RPMI7951 (cell line): Measurements from ENCODE around the gene FXN. TPM values are rescaled to one million over a fixed set of nuclear protein-coding genes. Genes with fewer than 3 reads are reported as not detected.
A peak's percentile ranks its signal among the peaks of the same experiment; 100 is the strongest.
"Not testable (repeated sequence)": the region's sequence is repeated elsewhere in the genome, so short reads cannot be mapped to it uniquely, and the experiment has no call there.

Experiments used
- DNase-seq: peaks from one replicate; pipeline ENCODE4 v3.0.0-alpha.2; 2012; ENCODE audit warnings: low read depth
- total RNA-seq: library from RNA; depleted of rRNA; stranded (reverse); fragments of >200 nt; shearing (Covaris generic); gene quantifications from 2 replicates; pipeline ENCODE4 v1.2.3, GENCODE V29; 2014

Gene FXN
- total RNA-seq, 1 experiment from 2014 or later: 3.0 TPM

DNA sequence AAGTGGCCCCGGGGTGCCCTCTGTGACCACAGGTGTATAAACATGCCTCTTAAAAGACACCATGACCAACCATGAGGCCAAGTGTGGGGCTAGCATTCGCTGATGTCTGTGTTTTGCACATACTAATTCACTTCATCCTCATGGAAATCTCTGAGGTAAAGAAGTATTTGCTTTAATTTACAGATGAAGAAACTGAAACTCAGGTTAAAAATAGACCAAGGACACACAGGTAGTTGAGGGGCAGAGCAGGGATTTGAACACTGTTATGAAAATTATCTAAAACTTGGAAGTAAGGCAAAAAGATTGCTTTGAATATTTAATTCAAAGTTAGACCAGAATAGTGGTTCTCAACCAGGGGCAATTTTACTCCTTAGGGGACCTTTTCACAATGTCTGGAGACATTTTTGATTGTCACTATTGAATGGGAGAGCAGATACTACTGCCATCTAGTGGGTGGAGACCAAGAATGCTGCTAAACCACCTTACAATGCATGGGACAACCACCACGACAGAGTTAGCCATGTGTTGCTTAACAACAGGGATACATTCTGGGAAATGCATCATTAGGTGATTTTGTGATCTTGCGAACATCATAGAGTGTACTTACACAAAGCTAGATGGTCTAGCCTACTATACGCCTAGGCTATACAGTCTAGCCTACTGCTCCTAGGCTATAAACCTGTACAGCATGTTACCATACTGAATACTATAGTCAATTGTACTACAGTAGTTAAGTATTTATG lies 8.0 kb upstream of the FXN start:
- DNase-seq: peak; percentile 34

DNA sequence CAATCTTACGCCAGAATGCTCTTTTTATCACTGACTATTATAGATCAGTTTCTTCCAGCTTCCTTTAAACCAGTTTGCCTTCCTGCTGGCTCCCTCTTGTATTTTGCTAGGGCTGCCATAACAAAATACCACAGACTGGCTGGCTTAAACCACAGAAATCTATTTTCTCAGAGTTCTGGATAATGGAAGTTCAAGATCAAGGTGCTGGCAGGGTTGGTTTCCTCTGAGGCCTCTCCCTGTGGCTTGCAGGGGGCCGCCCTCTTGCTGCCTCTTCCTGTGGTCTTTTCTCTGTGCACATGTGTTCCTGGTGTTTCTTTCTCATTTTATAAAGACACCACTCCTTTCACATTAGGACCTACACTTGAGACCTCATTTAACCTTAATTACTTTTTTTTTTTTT lies 6.8 kb upstream of the FXN start:
- DNase-seq: no peak

DNA sequence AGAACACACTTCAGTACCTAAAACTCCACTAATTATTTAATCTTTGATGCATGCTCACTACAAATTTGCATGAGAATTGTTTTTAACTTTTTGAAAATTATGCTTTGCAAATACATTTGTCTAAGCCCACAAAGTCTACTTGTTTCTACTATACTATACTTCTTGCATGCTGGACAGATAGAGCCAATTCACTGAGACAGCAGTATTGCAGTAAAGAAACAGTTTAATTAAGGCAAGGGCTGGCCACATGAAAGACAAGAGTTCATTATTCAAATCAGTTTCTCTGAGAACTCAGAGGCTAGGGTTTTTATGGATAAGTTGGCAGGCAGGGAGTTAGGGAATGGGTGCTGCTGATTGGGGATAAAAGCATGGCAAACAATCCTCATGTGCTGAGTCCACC lies 6.0 kb upstream of the FXN start:
- DNase-seq: no peak

DNA sequence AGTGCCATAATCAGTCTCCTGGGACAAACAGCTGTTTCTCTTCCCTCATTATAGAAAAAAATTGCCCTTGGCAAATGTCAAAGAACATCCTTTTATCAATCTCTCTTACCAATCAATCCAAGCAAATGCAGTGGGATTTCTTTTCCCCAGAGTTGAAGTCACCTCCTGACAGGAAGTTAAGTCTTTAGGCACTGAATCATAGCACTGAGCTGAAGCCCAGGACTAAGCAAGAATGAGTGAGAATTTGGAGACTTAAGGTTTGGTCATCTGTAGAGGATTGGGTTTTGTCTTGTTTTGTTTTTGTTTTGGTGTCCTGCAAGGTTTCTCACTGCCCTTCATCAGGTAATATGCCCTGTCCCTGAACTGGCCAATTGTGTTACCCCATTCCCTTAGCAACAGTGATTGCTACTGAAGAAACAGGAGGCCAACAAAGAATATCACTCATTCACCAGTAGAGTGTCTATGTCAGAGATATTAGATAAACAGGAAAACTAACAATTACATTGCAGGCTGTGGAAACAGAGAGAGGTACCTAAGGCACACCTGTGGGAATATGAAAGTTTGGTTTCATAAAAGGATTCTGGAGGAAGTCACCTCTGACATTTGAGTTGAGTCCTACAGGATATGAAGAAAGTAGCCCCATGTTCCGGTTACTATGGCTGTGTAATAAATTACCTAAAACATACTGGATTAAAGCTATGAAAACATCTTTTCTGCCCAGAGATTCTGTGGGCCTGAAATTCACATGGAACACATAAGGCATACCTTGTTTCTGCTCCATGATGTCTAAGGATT lies 4.5 kb upstream of the FXN start:
- DNase-seq: no peak

DNA sequence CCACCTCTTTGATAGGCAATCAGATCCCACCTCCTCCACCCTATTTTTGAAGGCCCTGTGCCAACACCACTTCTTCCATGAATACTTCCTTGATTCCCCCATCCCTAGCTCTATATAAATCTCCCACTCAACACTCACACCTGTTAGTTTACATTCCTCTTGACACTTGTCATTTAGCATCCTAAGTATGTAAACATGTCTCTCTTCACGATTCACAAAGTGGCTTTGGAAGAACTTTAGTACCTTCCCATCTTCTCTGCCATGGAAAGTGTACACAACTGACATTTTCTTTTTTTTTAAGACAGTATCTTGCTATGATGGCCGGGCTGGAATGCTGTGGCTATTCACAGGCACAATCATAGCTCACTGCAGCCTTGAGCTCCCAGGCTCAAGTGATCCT lies 1.5 kb upstream of the FXN start:
- no peak for DNase-seq

DNA sequence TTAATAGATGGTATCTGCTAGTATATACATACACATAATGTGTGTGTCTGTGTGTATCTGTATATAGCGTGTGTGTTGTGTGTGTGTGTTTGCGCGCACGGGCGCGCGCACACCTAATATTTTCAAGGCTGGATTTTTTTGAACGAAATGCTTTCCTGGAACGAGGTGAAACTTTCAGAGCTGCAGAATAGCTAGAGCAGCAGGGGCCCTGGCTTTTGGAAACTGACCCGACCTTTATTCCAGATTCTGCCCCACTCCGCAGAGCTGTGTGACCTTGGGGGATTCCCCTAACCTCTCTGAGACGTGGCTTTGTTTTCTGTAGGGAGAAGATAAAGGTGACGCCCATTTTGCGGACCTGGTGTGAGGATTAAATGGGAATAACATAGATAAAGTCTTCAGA lies 757 bp downstream of the FXN start:
- no peak for DNase-seq

DNA sequence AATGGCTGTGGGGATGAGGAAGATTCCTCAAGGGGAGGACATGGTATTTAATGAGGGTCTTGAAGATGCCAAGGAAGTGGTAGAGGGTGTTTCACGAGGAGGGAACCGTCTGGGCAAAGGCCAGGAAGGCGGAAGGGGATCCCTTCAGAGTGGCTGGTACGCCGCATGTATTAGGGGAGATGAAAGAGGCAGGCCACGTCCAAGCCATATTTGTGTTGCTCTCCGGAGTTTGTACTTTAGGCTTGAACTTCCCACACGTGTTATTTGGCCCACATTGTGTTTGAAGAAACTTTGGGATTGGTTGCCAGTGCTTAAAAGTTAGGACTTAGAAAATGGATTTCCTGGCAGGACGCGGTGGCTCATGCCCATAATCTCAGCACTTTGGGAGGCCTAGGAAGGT lies 1.2 kb downstream of the FXN start:
- DNase-seq: no peak

DNA sequence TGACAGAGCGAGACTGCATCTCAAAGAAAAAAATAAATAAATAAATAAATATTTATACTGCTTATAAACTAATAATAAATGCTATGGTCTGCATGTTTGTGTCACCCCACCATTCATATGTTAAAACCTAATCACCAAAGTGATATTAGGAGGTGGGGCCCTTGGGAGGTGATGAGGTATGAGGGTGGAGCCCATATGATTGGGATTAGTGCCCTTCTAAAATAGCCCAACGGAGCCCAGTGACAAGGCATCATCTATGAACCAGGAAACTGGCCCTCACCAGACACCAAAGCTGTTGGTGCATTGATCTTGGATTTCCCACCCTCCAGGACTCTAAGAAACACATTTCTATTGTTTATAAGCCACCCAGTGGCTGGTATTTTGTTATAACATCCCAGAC lies 5.1 kb downstream of the FXN start:
- no peak for DNase-seq

DNA sequence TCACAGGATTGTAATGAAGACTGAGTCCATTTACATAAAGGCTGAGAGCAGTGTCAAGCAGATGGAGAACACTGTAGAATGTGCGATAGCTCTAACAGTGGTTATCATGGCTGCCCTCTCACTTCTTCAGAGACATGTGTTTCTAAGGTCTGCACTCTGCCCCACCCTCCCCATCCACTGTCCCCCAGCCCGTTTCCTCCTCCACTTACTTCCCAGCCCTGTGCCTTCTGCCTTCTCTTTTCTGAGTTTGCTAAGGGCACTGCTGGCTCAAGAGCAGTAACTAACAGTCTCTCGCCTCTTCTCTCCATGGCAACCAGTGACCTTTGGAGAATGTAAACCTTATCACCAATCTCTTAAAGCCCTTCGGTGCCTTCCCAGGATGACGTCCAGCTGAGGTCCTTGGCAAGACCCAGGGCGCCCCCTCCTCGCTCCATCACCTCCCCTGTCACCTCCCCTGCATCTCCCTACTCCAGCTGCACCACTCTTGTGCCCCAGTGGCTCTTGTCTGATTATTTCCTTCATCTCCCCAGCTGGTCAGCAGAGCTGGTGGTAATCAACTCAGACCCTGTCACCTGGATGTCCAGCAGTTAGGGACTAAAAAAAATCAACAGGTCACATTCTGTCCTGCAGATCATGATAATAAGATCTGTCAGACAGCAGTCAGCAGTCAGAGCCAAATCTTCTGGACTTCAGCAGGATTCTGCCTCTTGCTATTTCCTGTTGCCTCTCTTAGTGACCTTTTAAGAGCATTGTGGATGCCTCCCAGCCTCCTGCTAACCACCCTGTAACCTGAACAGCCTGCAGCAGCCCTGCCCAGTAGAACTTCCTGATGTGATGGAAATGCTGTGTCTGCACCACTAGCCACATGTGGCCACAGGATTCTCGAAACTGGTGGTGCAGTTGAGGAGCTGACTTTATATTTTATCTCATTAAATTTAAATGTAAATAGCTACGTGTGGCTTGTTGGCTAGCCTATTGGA lies 9.0 kb downstream of the FXN start:
- DNase-seq: peak; percentile 45

DNA sequence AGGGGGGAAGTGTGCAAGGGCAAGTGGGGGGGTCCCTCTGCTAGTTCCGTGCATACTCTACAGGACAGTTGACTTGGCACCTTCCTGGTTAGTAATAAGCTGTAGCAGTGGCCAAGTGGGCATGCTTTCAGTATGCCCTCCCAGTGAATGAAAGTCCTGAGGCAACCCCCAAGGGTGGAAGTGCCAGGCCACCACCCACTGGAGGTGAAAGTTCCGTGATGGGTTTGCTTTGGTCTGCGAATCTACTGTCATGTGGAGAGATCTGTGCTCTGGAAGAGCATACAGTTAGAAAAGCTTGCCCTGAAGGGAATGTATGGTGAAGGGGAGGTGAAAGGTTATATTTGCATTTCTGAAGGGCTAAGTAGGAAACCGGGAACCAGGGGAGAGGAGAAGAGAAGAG lies 10.3 kb downstream of the FXN start:
- DNase-seq: no peak

DNA sequence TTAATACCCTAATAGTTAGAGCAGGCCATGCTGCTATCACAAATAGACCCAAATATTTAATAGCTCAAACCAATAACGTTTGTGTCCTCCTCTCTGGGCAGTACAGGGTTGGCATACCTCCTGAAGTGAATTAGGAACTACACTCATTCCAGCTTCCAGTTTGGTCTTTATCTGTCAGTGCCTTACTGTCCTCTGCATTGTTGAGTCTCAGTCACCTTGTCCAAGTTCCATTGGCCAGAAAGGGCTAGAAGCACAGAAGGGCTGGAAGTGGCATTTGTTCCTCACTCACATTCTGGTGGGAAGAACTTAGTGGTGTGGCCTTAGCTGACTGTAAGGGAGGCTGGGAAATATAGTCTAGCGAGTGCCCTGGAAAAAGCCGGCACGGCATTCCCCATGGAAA lies 11.2 kb downstream of the FXN start:
- no peak for DNase-seq

DNA sequence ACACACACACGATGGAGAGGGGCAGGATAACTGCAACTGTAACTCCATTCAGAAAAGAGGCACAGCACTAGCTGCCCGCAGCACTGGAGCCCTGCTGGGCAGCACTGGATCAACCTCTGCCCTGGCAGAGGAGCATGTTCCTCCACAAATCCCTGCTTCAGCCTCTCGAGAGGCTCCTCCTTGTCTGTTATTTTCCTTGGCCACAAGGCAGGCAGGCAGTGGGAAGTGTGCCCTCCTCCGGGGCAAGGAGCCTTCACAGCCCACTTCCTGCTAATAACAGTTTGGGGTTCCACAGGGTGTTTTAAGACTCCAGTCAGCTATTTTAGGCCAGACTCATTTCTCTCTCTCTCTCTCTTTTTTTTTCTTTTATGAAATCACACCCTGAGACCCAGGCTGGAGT lies 11.8 kb downstream of the FXN start:
- no peak for DNase-seq

DNA sequence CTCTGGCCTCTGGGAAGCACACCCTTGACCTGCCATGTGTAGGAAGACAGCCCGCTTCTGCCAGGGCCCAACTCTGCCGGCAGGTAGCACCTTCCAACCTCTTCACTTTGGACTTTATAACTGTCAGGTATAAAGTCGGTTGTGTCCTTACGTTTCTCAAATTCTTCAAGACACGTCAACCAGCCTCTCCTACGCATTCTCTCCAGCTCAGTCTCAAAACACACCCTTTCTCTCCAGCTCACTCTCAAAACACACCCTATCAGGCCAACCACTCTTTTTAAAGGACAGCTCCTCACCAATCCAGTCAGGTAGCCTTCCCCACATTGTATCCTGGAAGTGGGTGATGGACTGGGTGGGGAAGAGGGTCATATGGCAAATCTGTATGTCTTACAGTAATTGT lies 13.5 kb downstream of the FXN start:
- DNase-seq: no peak

DNA sequence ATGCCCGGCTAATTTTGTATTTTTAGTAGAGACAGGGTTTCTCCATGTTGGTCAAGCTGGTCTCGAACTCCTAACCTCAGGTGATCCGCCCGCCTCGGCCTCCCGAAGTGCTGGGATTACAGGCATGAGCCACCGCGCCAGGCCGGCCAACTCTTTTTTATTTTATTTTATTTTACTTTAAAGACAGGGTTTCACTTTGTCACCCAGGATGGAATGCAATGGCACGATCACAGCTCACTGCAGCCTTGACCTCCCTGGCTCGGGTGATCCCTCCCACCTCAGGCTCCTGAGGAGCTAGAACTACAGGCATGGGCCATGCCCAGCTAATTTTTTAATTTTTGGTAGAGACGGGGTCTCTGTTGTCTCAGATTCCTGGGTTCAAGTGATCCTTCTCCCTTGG lies 15.4 kb downstream of the FXN start:
- not testable (repeated sequence) for DNase-seq

DNA sequence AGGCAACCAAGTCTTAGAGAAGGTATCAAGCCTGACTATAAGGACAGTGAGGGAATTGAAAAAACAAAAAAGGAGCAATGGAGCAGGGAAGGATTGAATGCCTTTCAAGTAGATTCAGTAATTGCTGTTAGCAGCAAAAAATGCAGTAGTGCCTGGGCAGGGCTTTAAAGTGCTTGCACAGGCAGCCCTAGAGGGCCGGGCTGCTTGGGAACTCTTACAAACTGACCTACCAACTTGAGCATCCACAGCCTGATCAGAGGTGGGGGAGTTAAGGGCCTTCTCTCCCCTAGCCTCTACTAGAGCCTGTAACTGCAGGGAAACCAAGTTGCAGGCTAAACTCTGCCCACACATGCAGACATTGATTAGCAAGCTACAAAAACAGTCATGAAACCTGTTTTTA lies 19.4 kb downstream of the FXN start:
- no peak for DNase-seq

DNA sequence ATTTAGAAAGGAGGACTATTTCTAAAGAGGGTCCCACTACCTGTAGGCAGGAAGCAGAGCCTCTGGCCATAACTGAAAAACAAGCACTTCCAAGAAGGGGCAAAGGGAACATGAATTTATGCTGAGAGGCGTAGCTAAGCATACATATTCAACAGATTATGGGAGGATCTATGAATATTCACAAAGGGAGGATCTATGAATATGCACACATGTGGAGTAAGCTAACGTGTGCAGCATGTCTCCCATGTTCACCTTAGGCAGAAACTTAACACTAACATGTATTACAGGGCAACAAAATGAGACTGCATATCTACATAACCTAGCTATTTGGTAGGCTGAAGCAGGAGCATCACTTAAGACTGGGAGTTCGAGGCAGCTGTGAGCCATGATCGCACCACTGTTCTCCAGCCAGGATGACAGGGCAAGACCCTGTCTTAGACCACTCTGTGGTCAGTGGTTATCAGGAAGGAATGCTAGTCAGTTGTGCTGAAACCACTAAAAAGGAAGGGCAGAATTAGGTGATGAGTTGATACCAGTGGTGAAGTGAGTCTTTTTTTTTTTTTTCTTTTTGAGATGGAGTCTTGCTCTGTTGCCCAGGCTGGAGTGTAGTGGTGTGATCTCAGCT lies 20.8 kb downstream of the FXN start:
- DNase-seq: peak; percentile 3

DNA sequence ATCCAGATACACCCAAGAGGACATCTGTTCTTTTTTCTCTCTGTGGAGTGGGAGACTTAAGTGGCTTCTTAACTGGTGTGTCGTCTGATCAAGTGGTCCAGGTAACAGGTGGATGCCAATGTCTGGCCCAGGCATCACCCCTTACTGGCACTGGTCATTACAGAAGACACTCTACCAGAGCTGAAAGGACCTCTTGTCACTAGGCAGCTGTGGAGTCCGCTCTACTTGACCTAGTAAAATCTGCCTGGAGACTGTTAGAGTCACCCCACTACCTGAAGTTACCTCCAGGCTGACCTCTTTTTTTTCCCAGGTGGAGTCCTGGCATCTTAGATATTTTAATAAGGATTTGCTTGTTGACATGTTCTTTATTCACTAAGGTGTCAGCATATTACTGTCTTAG lies 22.5 kb downstream of the FXN start:
- no peak for DNase-seq

DNA sequence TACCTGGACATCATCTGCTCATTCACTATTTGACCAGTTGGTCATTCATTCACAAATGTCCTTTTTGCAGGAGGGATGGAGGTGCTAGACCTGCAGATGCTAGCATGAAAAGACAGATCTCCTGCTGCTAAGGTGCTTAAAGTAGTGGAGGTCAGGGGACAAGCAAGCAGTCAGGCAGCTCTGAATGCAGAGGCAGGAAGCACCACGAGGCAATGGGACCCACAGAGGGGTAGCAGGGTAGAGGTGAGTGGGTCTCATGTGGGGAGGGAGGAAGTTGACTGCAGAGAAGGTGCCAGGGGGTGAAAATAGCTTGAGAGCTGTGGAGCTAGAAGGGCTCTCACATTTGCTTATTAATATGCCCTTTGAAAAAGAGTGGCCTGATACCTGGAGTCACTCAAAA lies 25.2 kb downstream of the FXN start:
- no peak for DNase-seq

DNA sequence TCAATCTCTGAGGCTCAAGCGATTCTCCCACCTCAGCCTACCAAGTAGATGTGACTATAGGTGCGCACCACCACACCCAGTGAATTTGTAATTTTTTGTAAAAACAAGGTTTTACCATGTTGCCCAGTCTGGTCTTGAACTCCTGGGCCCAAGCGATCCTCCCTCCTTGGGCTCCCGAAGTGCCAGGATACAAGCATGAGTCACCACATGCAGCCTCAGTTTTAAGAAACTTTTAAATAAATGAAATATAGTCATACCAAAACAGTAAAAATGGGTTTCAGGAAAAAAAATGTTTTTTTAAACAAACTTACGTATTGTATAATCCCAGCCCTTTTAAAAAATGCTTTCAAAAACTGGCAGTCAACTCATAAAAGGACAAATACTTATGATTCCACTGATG lies 26.6 kb downstream of the FXN start:
- no peak for DNase-seq

DNA sequence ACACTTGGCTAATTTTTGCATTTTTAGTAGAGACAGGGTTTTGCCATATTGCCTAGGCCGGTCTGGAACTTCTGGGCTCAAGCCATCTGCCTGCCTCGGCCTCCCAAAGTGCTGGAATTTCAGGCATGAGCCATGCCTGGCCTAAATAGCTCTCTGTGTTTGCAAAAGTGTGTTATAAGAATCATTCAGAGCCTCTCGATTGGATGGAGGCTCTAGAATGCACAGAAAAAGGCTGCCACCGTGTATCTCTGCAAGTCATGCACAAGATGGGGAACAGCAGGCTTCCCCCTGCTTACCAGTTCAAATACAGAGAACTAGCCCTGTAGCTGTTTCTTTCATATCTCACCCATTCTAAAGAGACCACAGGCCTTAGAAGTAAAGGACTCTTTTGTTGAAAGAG lies 28.3 kb downstream of the FXN start:
- DNase-seq: no peak

DNA sequence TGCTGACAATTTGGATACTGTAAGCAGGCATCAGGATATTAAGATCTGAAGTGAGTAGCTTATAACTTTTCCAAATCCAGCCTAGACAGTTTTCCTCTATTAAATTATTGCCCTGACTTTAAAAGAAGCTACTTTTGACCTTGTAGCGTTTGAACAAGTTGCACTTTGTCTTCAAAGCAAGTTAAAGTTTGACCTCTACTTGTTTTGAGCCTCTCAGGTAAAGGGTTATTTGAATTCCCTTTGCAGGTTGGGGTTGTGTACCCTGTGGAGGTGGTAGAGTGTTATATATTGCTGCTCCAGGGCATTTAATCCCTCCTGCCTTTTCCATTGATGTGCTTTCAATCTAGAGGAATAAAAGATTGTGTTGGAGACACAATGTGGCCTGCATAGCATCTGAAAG lies 30.1 kb downstream of the FXN start:
- no peak for DNase-seq

DNA sequence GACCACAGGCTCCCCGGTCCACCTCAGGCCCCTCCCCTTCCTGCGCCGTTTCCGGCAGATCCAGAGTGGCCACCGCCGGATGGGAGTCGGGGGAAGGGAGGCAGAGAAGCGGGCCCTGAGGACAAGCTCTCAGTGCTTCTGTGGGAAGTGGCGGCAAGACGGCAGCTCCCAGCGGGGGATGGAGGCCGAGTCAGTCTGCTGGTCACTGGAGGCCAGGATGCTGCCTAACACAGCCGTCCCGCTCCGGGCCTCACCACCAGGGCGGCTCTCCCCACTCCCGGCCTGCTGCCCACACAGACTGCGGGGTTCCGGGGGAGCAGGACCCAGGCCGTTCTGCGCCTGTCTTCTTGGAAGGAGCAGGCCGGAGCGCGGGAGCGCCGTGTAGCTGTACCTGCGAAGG lies 31.4 kb downstream of the FXN start:
- no peak for DNase-seq
